Pancreas (tissue), 10 donors: Measurements from ENCODE around the gene PRR23E. TPM values are rescaled to one million over a fixed set of nuclear protein-coding genes. Genes with fewer than 3 reads are reported as not detected.
A peak's percentile ranks its signal among the peaks of the same experiment; 100 is the strongest.

ENCODE experiments used
- ATAC-seq, 4 donors: fragments of 200-7000 bp; cut with Tn5 transposase; one replicate each; pipeline versions ENCODE4 v1.8.0 to v1.9.1; 2020; ENCODE audit warnings: mild to moderate bottlenecking in 4 of 4, moderate library complexity in 4 of 4
- DNase-seq, 6 donors: peaks; one replicate each; pipeline ENCODE4 v3.0.0-alpha.2; 2020
- FAIRE-seq: peaks from 2 replicates; lab custom pipeline; 2012; peaks lifted over from hg19 to GRCh38; lab: Jason Lieb, UNC
- H3K27ac ChIP-seq, 4 donors: fragments of 200-600 bp; sonication (generic); 1 replicate in 3 of 4; 2 replicates in 1 of 4; pipeline versions ENCODE4 v1.5.0 to v1.8.0; 2020
- H3K27me3 ChIP-seq, 4 donors: fragments of 200-600 bp; one replicate each; pipeline ENCODE4 v1.8.0; 2021
- H3K36me3 ChIP-seq, 3 donors: fragments of 200-600 bp; sonication (generic) in 1 of 3; one replicate each; pipeline versions ENCODE4 v1.5.0 to v1.8.0; 2020 to 2021
- H3K4me1 ChIP-seq, 3 donors: fragments of 200-600 bp; one replicate each; pipeline ENCODE4 v1.8.0; 2021
- H3K4me3 ChIP-seq, 4 donors: fragments of 200-600 bp; sonication (generic) in 2 of 4; one replicate each; pipeline versions ENCODE4 v1.5.0 to v1.8.0; 2020 to 2021
- H3K9me3 ChIP-seq, 4 donors: fragments of 200-600 bp; one replicate each; pipeline ENCODE4 v1.8.0; 2021
- CTCF ChIP-seq, 4 donors: fragments of 200-600 bp; sonication (generic) in 3 of 4; IDR thresholded peaks; one replicate each; pipeline versions ENCODE4 v1.5.0 to v1.8.0; 2021; ENCODE audit warnings: antibody characterized with exemption in 4 of 4
- WGBS, 2 donors: extraction: QIAGEN DNeasy Blood & Tissue Kit; methylation state at CpG; one replicate each; pipeline ENCODE4 v1.1.7; 2013; 5-methylcytosine and 5-hydroxymethylcytosine counted together
- intact Hi-C, 3 donors: fragments of 100-400 bp; cut with DNase I; formaldehyde crosslinking; loops; one replicate each; pipeline versions ENCODE4 v1.11.1 to v1.14.2; 2022
- polyA plus RNA-seq, 2 donors: library from polyadenylated mRNA; stranded (reverse); fragments of 200-250 nt; gene quantifications; one replicate each; pipeline ENCODE4 v1.2.3, GENCODE V29; 2013
- total RNA-seq, 6 donors: library from RNA; stranded (reverse); fragmentation: NEBNext Ultra II Directional in 4 of 6; extraction: Animal tissue kit (Norgen Biotek cat#: 25700) in 4 of 6; gene quantifications; one replicate each; pipeline versions ENCODE4 v1.2.1 to v1.2.4, GENCODE V29; 2021 to 2023
- donor health status: healthy with polysubstance abuse.
- donor health status: DM: no; HTN: no; CAD: no; lungs with moderate emphysema.
- donor health status: DM: no; HTN: no; CAD: no.
- donor health status: control.
- donor health status: control.
- donor health status: Bipolar disorder and iron deficiency.
- donor health status: DM: yes; HTN: yes; CAD: no.
- donor health status: DM: no; HTN: no; CAD: no.
- donor health status: DM: no; HTN: no; CAD: no.
- donor health status: DM: yes; HTN: yes; CAD: no.

The PRR23E gene
- total and polyA plus RNA-seq, 8 donors = not detected

- FAIRE-seq (no peak), DNase-seq (no peak), ATAC-seq (no peak)
- WGBS, 2 donors = 61 to 62% methylated on average over 5 of the region's 5 CpGs
- no peaks in the 10 kb centered on the region for H3K9me3 ChIP-seq
- no peak for TF ChIP-seq CTCF (IDR thresholded peaks at IDR 0.05)
- no peaks in the 10 kb centered on the region for H3K27me3 ChIP-seq
- no peak overlapping the region for H3K4me3 ChIP-seq
- no peak overlapping the region for H3K27ac ChIP-seq
- H3K36me3 ChIP-seq = no peaks in the 10 kb centered on the region
- intact Hi-C loops = no loop called here
- H3K4me1 ChIP-seq = no peaks in the 10 kb centered on the region
Measured at GRCh38 chr3:127165694-127166485, 27.0 kb upstream of the PRR23E start.

- Histone ChIP-seq H3K36me3 (no peaks in the 10 kb centered on the region), H3K27ac (no peak overlapping the region), H3K4me1 (no peaks in the 10 kb centered on the region), H3K27me3 (no peaks in the 10 kb centered on the region), H3K9me3 (no peaks in the 10 kb centered on the region), H3K4me3 (no peak overlapping the region)
- ATAC-seq = no peak
- no peak for TF ChIP-seq CTCF (IDR thresholded peaks at IDR 0.05)
- DNase-seq = peak in 1 of 6 donors; percentile 30
- 76 to 80% methylated on average over 9 of the region's 9 CpGs for WGBS, 2 donors
- intact Hi-C loops = no loop called here
- FAIRE-seq = no peak
Measured at GRCh38 chr3:127166501-127167065, 26.3 kb upstream of the PRR23E start.

GRCh38 chr3:127167315-127168043 lies 25.5 kb upstream of the PRR23E start:
- no peak for DNase-seq
- no peak for TF ChIP-seq CTCF (IDR thresholded peaks at IDR 0.05)

GRCh38 chr3:127168271-127168670 lies 24.7 kb upstream of the PRR23E start:
- WGBS, 2 donors = 56 to 62% methylated on average over 6 of the region's 6 CpGs
- DNase-seq (peak in 2 of 6 donors; percentile 4 to 29), ATAC-seq (no peak), FAIRE-seq (no peak)
- H3K27ac ChIP-seq = no peak overlapping the region
- intact Hi-C loops = no loop called here
- no peaks in the 10 kb centered on the region for H3K4me1 ChIP-seq
- no peaks in the 10 kb centered on the region for H3K27me3 ChIP-seq
- no peak for TF ChIP-seq CTCF (IDR thresholded peaks at IDR 0.05)
- no peaks in the 10 kb centered on the region for H3K9me3 ChIP-seq
- no peak overlapping the region for H3K4me3 ChIP-seq
- no peaks in the 10 kb centered on the region for H3K36me3 ChIP-seq

More at GRCh38 chr3:127167315-127168043, 25.5 kb upstream of the PRR23E start:
- no peak overlapping the region for H3K27ac ChIP-seq
- intact Hi-C loops = no loop called here
- H3K9me3 ChIP-seq = no peaks in the 10 kb centered on the region
- H3K4me1 ChIP-seq = no peaks in the 10 kb centered on the region
- ATAC-seq = no peak
- 67 to 82% methylated on average over 9 of the region's 9 CpGs for WGBS, 2 donors
- H3K4me3 ChIP-seq = no peak overlapping the region
- H3K36me3 ChIP-seq = no peaks in the 10 kb centered on the region
- no peak for FAIRE-seq
- H3K27me3 ChIP-seq = no peaks in the 10 kb centered on the region
